DMS153 treated with DMSO at 0.1 percent for 48 hours (cell line): ENCODE results near the gene CNOT1.

ENCODE experiments used
- DNase-seq: peaks from one replicate; lab custom pipeline; 2025; ENCODE audit not compliant: unreplicated experiment; lab: John Stamatoyannopoulos, UW

The CNOT1 gene

DNA sequence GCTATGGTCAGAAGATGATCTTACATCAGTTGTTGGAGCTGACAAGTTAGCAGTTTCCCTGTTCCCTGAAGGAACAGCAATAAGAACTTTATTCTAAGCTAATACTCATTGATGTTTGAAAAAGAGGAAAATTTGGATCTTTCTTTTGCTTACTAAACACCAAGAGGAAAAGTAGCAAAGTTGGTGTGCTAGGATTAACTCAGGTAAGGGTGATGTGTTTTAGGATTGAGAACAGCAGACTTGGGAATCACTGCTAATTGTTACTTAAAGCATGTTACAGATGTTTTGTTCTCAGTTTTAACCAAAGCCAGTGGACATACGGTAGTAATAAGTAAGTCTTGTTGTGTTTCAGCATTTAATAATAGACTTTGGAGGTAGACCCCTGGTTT is 110.7 kb downstream of the CNOT1 start:
- DNase-seq, result no peak

DNA sequence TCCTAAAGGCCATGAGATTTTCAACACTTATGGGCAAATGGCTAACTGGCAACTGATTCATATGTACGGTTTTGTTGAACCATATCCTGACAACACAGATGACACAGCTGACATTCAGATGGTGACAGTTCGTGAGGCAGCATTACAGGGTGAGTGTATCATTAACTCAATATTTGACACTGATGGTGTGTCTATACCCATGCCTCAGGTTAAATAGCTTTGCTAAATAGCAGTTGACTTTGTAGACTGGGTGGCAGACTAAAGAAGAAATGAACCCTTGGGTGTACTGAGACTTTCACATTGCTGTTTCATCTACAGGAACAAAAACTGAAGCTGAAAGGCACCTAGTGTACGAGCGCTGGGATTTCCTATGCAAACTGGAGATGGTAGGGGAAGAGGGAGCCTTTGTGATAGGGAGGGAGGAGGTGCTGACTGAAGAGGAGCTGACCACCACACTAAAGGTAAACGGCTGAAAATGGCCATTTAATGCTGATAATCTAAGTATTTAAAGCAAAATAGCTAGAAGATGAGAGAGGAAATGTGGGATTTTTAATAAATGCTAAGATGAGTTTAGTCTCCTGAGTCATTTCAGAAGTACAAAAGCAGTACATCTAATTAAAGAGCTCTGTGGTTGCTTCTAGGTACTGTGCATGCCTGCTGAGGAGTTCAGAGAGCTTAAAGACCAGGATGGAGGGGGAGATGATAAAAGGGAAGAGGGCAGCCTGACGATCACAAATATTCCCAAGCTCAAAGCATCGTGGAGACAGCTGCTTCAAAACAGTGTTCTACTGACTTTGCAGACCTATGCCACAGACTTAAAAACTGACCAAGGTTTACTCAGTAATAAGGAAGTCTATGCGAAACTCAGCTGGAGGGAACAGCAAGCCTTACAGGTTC is 111.3 kb downstream of the CNOT1 start:
- DNase-seq, result no peak

DNA sequence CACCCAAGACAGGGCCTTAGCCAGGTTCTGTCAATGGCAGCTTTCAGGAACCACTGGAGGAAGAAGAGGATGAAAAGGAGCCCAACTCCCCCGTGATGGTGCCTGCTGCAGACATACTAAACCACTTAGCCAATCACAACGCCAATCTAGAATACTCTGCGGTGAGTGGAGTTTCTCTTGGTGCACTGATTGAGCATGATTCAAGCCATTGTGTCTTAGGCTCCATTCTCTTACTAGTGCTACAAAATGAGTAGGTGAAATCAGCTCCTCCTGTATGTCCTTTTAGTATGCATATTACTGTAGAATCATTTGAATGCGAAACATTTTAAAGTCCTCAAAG is 112.9 kb downstream of the CNOT1 start:
- no peak for DNase-seq

DNA sequence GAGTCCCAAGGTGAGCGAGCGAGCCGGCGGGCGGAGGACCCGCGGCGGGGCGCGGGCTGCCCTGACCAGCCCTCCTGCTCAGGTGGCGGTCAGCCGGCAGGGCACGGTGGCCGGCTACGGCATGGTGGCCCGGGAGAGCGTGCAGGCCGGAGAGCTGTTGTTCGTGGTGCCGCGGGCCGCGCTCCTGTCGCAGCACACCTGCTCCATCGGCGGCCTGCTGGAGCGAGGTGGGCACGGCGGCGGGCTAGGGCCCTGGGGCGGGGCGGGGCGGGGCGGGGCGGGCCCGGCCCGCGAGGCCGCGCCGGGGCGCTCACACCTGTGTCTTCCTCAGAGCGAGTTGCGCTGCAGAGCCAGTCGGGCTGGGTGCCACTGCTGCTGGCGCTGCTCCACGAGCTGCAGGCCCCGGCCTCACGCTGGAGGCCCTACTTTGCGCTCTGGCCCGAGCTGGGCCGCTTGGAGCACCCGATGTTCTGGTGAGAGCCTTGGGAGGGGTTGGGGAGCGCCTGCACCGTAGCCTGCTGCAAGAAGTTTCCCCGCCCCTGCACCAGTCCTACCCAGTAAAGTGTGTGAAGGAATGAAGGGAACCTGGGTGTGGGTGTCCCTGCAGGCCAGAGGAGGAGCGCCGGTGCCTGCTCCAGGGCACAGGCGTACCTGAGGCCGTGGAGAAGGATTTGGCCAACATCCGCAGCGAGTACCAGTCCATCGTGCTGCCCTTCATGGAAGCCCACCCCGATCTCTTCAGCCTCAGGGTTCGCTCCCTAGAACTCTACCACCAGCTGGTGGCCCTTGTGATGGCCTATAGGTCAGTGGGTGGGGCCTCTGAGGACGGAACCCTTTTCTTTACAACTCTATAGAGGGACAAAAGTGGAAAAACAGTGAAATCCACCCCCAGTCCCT is 113.5 kb downstream of the CNOT1 start:
- no peak for DNase-seq

DNA sequence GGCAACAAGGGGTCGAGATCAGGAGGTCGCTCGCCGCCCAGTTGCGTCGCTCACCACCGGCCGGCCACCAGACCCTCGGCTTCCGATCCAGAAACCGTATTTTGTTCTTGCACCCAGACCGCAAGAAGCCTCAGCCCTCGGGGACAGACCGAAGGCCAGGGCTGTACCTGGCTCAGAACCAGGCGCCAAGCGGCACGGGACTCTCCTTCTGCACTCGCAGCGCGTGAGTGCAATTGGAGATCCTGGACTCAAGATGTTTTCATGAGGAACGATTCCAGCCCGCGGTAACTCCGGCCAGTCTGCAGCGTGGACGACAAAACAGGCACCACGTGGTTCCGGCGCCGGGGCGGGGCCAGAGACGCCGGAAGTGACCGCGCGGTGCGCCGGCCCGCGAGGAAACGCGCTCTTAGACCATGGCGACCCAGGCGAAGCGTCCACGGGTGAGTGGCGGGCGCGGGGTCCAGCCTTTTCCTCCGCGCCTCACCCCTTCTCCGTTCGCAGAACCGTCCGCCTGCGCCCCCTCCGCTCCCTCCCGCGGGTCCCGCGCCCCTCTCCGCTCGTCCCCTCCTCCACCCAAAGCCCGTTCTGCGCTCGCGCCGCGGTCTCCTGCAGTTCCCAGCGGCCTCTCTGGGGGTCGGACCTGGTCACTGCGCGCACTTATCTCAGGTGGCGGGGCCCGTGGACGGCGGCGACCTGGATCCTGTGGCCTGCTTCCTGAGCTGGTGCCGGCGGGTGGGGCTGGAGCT is 114.3 kb downstream of the CNOT1 start, which contains the start of gene SETD6:
Gene SETD6 (plus strand): TSS at position 393 of the 746 bp plus-strand sequence. CDS start 21 bp downstream, at position 414.
- DNase-seq, result no peak

DNA sequence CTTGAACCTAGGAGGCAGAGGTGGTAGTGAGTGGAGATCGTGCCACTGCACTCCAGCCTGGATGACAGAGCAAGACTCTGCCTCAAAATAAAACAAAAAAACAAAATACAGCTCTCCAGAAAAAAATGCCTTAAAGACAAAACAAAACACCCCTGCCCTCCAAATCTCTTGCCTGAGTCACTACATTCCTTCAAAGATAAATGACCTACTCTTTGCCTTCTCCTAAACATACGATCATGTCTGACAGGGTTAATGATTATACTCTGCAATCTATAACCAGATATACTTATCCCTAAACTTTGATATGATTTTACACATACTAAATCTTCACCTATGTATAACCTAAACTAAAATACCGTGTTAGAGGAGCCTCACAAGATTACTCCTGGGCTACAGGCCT is 115.8 kb downstream of the CNOT1 start:
- DNase-seq, result no peak

DNA sequence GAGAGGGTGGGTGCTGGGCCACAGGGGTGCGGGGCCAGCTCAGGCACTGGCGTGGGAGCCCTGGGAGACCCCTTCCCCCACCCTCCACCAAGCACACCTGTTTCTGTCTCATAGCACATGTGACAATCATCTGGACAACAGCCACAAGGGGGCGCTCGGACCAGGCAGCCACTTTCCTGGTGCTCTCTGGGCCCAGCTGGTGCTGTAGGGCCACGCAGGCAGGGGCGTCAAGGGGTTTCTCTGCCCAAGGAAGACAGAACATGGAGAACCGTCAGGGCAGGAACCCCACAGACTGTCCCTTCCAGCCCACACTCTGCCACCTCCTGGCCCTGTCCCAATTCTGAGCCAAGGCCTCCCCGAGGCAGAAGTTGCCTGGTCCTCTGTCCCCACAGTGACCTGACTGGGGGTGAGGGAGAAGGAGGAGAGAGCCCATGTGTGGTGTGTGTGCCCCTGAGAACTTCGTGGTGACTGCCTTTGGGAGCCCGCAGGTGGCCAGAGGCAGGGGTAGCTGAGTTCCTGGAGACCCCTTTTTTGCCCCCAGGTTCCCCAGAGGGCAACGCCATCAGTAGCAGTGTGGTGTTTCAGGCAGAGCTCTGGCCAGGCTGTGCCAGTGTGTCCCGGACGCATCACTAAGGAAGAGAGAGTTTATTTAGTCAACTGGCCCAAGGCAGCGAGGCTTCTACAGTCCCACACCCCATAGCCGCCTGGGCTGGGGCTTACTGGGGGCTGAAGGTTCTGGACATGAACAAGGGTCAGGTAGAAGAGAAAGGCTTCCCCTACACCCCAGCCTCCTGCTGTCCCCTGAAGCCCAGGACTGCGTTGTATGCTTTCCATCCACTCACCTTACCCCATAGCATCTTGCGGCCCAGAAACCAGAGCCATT is 117.5 kb downstream of the CNOT1 start:
- peak; percentile 10 for DNase-seq

DNA sequence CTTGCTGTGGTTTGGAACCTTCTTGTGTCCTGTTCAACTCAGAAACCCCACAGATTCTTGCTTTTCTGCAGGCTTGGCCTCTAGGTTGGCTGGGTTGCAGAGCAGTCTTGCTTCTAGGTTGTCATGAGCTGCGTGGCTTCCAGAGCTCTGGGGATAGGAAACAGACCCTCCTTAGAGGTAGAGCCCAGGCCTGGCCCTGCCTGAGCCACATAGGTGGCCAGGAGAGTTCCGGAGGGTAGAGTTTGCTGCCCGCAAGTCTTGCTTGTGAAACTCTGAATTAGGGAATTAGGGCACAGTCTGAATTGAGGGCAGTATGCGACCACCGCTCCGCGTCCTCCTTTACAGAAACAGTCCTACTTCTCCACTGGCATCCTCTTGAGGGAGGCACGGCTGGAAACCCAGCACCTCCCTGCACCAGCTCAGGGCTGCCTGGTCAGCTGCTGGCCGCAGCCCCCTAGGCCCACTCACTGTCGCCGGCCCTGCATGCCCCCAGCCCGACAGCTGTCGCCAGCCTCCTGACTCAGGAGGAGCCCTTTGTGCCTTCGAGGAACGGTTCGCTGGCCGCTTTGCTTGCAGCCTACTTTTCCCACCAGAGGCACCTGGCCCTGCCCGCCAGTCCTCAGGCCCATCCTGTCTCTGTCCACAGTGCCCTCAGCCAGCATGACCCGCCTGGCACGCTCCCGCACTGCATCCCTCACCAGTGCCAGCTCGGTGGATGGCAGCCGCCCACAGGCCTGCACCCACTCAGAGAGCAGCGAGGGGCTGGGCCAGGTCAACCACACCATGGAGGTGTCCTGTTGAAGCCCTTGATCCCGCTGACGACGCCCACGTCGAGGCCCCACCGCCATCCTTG is 118.6 kb downstream of the CNOT1 start:
- no peak for DNase-seq

DNA sequence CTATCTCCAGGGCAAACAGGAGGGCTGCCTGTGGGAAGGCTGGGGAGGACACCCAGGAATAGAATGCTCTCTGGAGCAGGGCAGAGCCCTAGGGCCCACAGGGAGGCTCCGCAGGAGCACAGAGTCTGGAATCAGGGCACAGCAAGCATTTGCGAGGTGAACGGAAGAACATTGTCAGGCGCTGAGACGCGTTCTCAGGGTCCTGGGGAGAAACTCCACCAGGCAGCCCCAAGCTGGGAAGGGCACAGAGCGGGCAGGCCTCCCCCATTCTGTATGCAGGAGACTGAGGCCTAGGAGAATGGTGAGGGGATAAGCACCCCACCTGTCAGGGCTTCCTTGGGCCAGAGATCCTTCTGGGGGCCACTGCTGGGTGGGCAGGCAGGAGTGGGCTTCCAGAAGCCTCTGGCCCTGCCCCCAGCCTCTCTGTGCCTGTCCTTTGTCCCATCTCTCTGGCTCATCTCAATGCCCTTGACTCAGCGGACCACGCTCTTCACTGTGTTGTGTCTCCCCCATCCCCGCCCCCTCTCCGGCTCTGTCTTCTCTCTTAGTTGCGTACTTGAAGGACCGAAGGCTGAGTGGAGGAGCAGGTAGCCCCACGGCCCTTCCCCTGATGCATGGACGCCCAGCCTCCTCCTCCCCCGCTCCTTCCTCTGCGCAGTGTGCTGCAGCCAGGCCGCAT is 119.4 kb downstream of the CNOT1 start:
- DNase-seq, result no peak

DNA sequence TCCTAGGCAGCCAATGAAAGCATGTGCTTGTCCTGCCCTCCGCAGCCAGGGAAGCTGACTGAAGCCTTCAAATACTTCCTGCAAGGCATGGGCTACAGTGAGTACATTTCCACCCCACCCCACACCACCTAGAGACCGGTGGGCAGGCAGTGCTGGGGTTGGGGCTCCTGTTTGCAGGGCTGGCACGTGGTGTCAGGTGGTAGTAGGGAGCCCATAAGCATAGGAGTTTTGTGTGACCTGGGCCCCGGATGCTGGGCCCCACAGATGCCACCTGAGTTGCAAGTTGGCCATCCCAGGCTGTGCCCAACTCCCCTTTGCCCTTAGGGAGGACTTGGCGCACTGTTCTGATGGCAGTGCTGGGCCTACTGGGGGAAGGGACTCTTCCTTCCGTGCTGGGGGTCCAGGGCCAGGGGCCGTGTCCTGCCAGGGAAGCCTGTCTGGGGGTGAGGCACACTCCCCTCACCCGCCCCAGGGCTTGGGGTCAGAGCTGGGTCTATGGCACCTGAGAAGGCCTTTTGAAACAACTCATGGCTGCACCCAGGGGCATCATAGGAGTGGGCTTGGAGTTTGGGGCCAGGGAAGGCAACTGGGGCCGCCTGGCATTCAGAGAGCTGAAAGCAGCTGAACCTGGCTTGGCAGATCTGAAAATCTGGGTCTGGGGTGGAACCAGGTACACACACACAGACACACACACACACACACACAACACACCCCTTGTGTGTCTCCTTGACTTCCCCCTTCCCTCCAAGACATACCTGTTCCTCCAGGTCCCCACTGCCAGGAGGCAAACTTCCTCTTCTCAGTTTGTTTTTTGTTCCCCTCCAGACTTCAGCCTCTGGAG is 120.2 kb downstream of the CNOT1 start:
- no peak for DNase-seq

DNA sequence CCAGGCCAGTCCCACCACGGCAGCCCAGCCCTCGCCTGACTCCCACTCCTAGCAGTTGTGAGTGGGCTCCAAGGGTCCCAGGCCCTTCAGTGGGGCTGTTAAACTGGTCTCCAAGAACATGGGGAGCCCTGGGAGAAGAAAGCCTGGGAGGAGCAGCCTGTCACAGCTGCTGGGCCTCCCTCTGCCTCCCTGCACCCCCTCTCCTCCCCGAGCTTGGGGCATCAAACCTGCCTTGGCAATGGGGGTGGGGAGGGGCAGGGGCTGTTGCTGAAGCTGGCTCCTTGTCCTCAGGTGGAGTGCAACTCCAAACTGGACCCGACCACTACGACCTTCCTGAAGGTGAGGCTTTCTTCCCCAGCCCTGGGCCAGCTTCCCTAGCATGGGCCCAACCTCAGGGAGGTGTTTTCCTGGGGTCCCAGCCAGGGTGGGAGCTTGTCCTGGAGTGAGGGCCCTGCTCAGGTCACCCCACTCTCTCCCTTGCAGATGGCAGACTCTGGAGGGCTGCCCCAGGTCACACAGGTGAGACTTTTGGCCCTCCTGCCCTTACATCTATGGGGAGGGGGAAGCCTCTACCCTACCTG is 120.9 kb downstream of the CNOT1 start:
- DNase-seq, result no peak

DNA sequence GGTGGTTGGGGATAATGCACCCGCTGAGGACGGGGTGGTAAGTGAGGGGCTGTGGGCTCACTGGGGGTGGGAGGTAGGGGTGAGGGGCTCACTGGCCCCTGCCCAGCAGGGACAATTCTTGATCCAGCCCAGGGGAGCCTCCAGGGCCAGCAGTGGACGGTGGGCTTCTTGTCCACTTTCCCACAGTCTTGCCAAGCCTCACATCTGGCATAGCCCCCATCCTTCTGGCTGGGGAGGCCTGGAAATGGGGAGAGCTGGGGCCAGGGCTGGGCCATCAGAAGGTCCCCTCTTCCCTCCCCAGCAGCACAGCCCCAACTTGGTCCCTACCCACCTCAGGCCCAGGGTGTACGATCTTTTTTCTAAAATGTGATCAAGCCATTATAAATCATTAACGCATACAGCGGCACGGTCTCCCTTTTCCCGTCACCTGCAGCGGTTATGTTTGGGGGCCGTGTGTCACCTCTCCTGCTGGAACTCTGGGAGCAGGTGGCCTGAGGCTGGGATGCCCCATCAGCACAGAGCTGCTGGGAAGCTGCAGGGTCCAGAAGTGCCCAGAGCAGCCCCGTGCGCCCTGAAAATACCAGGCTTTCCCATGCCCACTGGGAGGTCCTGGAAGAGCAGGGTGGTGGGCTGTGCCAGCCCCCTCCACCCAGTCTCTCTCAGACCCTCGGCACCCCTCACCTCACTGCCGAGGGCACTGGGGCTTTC is 121.5 kb downstream of the CNOT1 start:
- no peak for DNase-seq

DNA sequence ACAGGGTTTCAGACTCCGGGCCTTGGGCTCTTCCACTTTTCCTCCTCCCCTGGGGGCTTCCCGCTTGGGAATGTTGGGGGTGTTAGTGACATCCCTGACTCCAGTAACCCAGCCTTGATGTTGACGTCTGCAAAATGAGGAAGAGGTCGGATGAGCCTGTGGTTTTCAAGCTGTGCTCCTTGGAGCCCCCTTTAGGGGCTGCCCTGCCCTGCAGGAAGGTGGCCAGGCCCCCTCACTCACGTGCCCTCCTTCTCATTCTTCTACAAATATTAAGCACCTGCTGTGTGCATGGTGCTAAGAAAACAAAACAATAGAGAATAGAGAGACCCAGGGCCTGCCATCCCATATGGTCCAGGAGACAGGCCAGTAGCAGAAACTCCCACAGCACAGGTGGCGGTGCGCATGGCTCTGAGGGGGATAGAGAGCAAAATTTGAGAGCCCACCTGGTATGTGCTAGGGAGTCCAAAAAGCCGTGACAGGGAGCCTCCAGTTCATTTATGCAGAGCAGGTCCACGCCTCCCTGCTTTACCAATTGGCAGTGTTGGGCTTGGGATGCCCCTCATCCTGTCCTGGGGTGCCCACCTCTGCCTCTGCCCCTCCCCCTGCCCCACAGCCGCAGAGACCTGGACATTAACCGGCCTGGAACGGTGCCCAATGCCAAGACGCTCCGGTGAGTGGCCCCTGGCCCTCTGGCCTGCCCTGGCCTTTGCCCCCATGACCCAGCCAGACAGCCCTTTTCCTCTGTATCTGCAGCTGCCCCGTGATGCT is 122.2 kb downstream of the CNOT1 start:
- no peak for DNase-seq

DNA sequence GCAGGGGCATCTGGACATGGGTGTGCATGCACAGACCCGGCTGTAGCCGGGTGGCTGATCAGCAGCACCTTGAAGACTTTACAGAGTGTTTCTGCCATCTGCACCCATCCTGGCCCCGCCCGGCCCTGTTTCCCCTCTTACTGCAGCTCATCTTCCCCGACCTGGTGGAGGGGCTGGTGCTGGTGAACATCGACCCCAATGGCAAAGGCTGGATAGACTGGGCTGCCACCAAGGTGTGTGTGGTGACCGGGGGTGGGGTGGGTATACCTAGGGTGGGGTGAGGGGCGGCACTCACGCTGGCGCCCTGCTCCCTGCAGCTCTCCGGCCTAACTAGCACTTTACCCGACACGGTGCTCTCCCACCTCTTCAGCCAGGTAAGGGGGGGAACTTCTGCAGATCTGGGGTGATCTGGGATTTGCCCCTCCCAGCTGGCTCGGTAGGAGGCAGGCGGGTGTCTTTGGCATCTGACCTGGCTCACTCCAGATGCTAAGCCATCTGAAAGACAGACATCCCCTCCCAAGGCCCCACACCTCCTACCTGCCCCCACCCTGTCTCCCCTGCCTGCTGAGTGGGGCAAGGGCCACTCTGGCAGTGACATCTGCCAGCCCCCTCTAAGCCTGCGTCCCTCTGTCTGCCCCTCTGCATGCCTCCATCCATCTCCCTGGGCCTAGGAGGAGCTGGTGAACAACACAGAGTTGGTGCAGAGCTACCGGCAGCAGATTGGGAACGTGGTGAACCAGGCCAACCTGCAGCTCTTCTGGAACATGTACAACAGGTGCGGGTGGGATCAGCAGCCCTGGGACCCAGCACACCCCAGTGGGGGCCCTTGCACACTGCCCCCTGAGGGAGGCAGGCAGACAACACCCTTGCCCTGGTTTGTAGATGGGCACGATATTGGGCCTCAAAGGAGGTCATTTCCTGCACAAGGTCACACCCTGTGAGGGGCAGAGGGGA is 123.1 kb downstream of the CNOT1 start:
- DNase-seq, result no peak
